GM23338 (cell line): Measurements from ENCODE around the gene ITGA1. TPM values are rescaled to one million over a fixed set of nuclear protein-coding genes. Genes with fewer than 3 reads are reported as not detected.

Experiments
- ATAC-seq: fragments of 200-7000 bp; cut with Tn5 transposase; 3 replicates; pipeline ENCODE4 v1.9.1; 2020
- DNase-seq: peaks from one replicate; pipeline ENCODE4 v3.0.0-alpha.2; 2015; ENCODE audit warnings: low spot score
- H2AFZ ChIP-seq: fragments of 200-600 bp; sonication (generic); 2 replicates; pipeline ENCODE4 v1.8.0; 2016; ENCODE audit warnings: antibody characterized with exemption, mild to moderate bottlenecking, moderate library complexity
- H3F3A ChIP-seq: fragments of 200-600 bp; sonication (generic); replicated peaks from 2 replicates; pipeline ENCODE4 v1.8.0; 2017; ENCODE audit warnings: antibody characterized with exemption, mixed run types, low read depth
- H3K27ac ChIP-seq: fragments of 200-600 bp; sonication (generic); 2 replicates; pipeline ENCODE4 v1.6.1; 2016; ENCODE audit warnings: low read depth
- H3K27me3 ChIP-seq: fragments of 200-600 bp; sonication (generic); 2 replicates; pipeline ENCODE4 v1.8.0; 2016; ENCODE audit warnings: mild to moderate bottlenecking, mixed run types, moderate library complexity; ENCODE audit not compliant: insufficient read depth
- H3K36me3 ChIP-seq: fragments of 200-600 bp; sonication (generic); 2 replicates; pipeline ENCODE4 v1.8.0; 2016; ENCODE audit warnings: mild to moderate bottlenecking; ENCODE audit not compliant: insufficient read depth
- H3K4me1 ChIP-seq: fragments of 200-600 bp; sonication (generic); 2 replicates; pipeline ENCODE4 v1.8.0; 2016; ENCODE audit warnings: mild to moderate bottlenecking, moderate library complexity; ENCODE audit not compliant: insufficient read depth
- H3K4me2 ChIP-seq: fragments of 200-600 bp; sonication (generic); 2 replicates; pipeline ENCODE4 v1.7.1; 2017; ENCODE audit warnings: mixed run types
- H3K4me3 ChIP-seq: fragments of 200-600 bp; sonication (generic); 2 replicates; pipeline ENCODE4 v1.6.1; 2016; ENCODE audit warnings: mixed run types
- H3K79me2 ChIP-seq: fragments of 200-600 bp; sonication (generic); replicated peaks from 2 replicates; pipeline ENCODE4 v1.8.0; 2017; ENCODE audit warnings: mild to moderate bottlenecking; ENCODE audit not compliant: insufficient read depth
- H3K9me2 ChIP-seq: fragments of 200-600 bp; sonication (generic); 2 replicates; pipeline ENCODE4 v1.8.0; 2017; ENCODE audit not compliant: insufficient read depth
- H4K20me1 ChIP-seq: fragments of 200-600 bp; sonication (generic); replicated peaks from 2 replicates; pipeline ENCODE4 v1.8.0; 2017; ENCODE audit warnings: mild to moderate bottlenecking; ENCODE audit not compliant: insufficient read depth
- H3K27ac Mint-ChIP-seq: 2 replicates; pipeline ENCODE4 v1.8.0; 2020; ENCODE audit warnings: inconsistent platforms, mild to moderate bottlenecking, moderate library complexity, mixed read lengths
- H3K27me3 Mint-ChIP-seq: 3 replicates; pipeline ENCODE4 v1.8.0; 2022; ENCODE audit warnings: low read depth, mild to moderate bottlenecking, moderate library complexity, mixed read lengths, inconsistent platforms; ENCODE audit not compliant: insufficient read depth, poor library complexity
- H3K36me3 Mint-ChIP-seq: 3 replicates; pipeline ENCODE4 v1.8.0; 2021; ENCODE audit warnings: low read depth, mild to moderate bottlenecking, inconsistent platforms, moderate library complexity, mixed read lengths
- H3K4me1 Mint-ChIP-seq: 3 replicates; pipeline ENCODE4 v1.8.0; 2020; ENCODE audit warnings: mild to moderate bottlenecking, inconsistent platforms, mixed read lengths
- H3K4me3 Mint-ChIP-seq: 3 replicates; pipeline ENCODE4 v1.8.0; 2021; ENCODE audit warnings: moderate library complexity, mild to moderate bottlenecking, inconsistent platforms, mixed read lengths
- H3K9me3 Mint-ChIP-seq: 3 replicates; pipeline ENCODE4 v1.8.0; 2020; ENCODE audit warnings: moderate library complexity, mild to moderate bottlenecking, inconsistent platforms, mixed read lengths
- CREB1 ChIP-seq: fragments of 250-450 bp; sonication (Bioruptor Pico); IDR thresholded peaks from 2 replicates; pipeline ENCODE4 v1.5.0; 2020; ENCODE audit warnings: low read depth, mild to moderate bottlenecking, moderate library complexity
- EZH2 ChIP-seq: fragments of 200-600 bp; sonication (generic); IDR thresholded peaks from one replicate; pipeline ENCODE4 v1.8.0; 2017; ENCODE audit warnings: antibody characterized with exemption, mild to moderate bottlenecking, low read depth; ENCODE audit not compliant: unreplicated experiment
- EZH2phosphoT487 ChIP-seq: fragments of 200-600 bp; sonication (generic); IDR thresholded peaks from one replicate; pipeline ENCODE4 v1.8.1; 2018; ENCODE audit warnings: antibody characterized with exemption; ENCODE audit not compliant: unreplicated experiment
- JUNB ChIP-seq: IDR thresholded peaks from one replicate; pipeline ENCODE4 v1.6.1; 2016; ENCODE audit warnings: antibody characterized with exemption; ENCODE audit not compliant: unreplicated experiment
- NANOG ChIP-seq: IDR thresholded peaks from 2 replicates; pipeline ENCODE4 v1.6.1; 2016; ENCODE audit warnings: antibody characterized with exemption, borderline replicate concordance
- POLR2AphosphoS5 ChIP-seq: IDR thresholded peaks from 2 replicates; pipeline ENCODE4 v1.6.1; 2016; ENCODE audit warnings: antibody characterized with exemption, low read depth
- STAT1 ChIP-seq: IDR thresholded peaks from one replicate; pipeline ENCODE4 v1.6.1; 2016; ENCODE audit warnings: antibody characterized with exemption; ENCODE audit not compliant: unreplicated experiment
- ZNF114 ChIP-seq: fragments of 250-450 bp; sonication (Bioruptor Pico); IDR thresholded peaks from 2 replicates; pipeline ENCODE4 v1.5.0; 2020; ENCODE audit warnings: mild to moderate bottlenecking, moderate library complexity
- ZNF331 ChIP-seq: fragments of 250-450 bp; sonication (Bioruptor Pico); IDR thresholded peaks from 2 replicates; pipeline ENCODE4 v1.5.0; 2020; ENCODE audit warnings: low read depth, mild to moderate bottlenecking, moderate library complexity
- polyA plus RNA-seq: library from polyadenylated mRNA; unstranded; fragments of >200 nt; fragmentation: Nextera tagmentation; extraction: Ambion mirVana; gene quantifications from 2 replicates; pipeline ENCODE4 v1.2.1, GENCODE V29; 2016
- total RNA-seq: library from RNA; depleted of rRNA; stranded (reverse); fragments of >200 nt; shearing (Covaris generic); gene quantifications from 2 replicates; pipeline ENCODE4 v1.2.3, GENCODE V29; 2014
- TF ChIP-seq, protein P1 (sequence below): IDR thresholded peaks from one replicate; pipeline ENCODE4 v1.6.1; 2018; ENCODE audit warnings: antibody characterized with exemption; ENCODE audit not compliant: unreplicated experiment
- TF ChIP-seq, protein P2 (sequence below): IDR thresholded peaks from 2 replicates; pipeline ENCODE4 v1.6.1; 2016; ENCODE audit warnings: antibody characterized with exemption
- TF ChIP-seq, protein P3 (sequence below): fragments of 250-450 bp; sonication (Bioruptor Pico); IDR thresholded peaks from 2 replicates; pipeline ENCODE4 v1.5.0; 2020; ENCODE audit warnings: mild to moderate bottlenecking, moderate library complexity
- TF ChIP-seq, protein P4 (sequence below), 2 experiments: fragments of 200-600 bp in 1 of 2; sonication (generic) in 1 of 2; conservative IDR thresholded peaks; 2 replicates each; pipeline versions ENCODE4 v1.5.1 to v1.6.1; 2016 to 2017; ENCODE audit warnings: antibody characterized with exemption in 2 of 2, low read depth in 2 of 2, mild to moderate bottlenecking in 2 of 2, moderate library complexity in 1 of 2

ITGA1 gene
- total and polyA plus RNA-seq, 2 experiments from 2014 or later = 1.8 to 4.9 TPM

DNA sequence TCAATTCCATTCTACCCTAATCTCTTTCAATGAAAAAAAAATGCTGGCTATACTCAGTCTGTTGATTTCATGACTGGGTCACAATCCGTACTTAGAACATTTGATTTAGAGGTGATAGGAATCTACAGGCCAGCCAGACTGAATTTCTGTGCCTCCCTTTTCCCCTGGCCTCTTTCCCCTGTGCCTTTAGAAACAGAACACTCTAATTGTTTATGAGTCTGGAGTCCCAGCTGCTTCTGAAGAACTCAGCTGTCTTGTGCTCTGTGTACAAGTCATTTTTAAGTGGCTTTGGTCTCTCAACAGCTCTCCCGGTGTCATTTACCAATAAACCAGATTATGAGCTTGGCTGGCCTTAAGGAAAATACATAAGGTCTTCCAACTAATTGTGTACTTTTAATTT is 107.4 kb downstream of the ITGA1 start:
- no peaks in the 10 kb centered on the region for H4K20me1 ChIP-seq
- no peak overlapping the region for H3K4me3 Mint-ChIP-seq
- TF ChIP-seq CREB1 (no peak), NANOG (no peak), EZH2phosphoT487 (no peak), POLR2AphosphoS5 (no peak), JUNB (no peak), STAT1 (no peak), ZNF114 (CRISPR knock-in tag) (no peak), ZNF331 (CRISPR knock-in tag) (no peak), EZH2 (no peak)
- TF ChIP-seq, protein P1, sequence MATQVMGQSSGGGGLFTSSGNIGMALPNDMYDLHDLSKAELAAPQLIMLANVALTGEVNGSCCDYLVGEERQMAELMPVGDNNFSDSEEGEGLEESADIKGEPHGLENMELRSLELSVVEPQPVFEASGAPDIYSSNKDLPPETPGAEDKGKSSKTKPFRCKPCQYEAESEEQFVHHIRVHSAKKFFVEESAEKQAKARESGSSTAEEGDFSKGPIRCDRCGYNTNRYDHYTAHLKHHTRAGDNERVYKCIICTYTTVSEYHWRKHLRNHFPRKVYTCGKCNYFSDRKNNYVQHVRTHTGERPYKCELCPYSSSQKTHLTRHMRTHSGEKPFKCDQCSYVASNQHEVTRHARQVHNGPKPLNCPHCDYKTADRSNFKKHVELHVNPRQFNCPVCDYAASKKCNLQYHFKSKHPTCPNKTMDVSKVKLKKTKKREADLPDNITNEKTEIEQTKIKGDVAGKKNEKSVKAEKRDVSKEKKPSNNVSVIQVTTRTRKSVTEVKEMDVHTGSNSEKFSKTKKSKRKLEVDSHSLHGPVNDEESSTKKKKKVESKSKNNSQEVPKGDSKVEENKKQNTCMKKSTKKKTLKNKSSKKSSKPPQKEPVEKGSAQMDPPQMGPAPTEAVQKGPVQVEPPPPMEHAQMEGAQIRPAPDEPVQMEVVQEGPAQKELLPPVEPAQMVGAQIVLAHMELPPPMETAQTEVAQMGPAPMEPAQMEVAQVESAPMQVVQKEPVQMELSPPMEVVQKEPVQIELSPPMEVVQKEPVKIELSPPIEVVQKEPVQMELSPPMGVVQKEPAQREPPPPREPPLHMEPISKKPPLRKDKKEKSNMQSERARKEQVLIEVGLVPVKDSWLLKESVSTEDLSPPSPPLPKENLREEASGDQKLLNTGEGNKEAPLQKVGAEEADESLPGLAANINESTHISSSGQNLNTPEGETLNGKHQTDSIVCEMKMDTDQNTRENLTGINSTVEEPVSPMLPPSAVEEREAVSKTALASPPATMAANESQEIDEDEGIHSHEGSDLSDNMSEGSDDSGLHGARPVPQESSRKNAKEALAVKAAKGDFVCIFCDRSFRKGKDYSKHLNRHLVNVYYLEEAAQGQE = no peak
- TF ChIP-seq, protein P2, sequence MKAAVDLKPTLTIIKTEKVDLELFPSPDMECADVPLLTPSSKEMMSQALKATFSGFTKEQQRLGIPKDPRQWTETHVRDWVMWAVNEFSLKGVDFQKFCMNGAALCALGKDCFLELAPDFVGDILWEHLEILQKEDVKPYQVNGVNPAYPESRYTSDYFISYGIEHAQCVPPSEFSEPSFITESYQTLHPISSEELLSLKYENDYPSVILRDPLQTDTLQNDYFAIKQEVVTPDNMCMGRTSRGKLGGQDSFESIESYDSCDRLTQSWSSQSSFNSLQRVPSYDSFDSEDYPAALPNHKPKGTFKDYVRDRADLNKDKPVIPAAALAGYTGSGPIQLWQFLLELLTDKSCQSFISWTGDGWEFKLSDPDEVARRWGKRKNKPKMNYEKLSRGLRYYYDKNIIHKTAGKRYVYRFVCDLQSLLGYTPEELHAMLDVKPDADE = no peak
- TF ChIP-seq, protein P3, sequence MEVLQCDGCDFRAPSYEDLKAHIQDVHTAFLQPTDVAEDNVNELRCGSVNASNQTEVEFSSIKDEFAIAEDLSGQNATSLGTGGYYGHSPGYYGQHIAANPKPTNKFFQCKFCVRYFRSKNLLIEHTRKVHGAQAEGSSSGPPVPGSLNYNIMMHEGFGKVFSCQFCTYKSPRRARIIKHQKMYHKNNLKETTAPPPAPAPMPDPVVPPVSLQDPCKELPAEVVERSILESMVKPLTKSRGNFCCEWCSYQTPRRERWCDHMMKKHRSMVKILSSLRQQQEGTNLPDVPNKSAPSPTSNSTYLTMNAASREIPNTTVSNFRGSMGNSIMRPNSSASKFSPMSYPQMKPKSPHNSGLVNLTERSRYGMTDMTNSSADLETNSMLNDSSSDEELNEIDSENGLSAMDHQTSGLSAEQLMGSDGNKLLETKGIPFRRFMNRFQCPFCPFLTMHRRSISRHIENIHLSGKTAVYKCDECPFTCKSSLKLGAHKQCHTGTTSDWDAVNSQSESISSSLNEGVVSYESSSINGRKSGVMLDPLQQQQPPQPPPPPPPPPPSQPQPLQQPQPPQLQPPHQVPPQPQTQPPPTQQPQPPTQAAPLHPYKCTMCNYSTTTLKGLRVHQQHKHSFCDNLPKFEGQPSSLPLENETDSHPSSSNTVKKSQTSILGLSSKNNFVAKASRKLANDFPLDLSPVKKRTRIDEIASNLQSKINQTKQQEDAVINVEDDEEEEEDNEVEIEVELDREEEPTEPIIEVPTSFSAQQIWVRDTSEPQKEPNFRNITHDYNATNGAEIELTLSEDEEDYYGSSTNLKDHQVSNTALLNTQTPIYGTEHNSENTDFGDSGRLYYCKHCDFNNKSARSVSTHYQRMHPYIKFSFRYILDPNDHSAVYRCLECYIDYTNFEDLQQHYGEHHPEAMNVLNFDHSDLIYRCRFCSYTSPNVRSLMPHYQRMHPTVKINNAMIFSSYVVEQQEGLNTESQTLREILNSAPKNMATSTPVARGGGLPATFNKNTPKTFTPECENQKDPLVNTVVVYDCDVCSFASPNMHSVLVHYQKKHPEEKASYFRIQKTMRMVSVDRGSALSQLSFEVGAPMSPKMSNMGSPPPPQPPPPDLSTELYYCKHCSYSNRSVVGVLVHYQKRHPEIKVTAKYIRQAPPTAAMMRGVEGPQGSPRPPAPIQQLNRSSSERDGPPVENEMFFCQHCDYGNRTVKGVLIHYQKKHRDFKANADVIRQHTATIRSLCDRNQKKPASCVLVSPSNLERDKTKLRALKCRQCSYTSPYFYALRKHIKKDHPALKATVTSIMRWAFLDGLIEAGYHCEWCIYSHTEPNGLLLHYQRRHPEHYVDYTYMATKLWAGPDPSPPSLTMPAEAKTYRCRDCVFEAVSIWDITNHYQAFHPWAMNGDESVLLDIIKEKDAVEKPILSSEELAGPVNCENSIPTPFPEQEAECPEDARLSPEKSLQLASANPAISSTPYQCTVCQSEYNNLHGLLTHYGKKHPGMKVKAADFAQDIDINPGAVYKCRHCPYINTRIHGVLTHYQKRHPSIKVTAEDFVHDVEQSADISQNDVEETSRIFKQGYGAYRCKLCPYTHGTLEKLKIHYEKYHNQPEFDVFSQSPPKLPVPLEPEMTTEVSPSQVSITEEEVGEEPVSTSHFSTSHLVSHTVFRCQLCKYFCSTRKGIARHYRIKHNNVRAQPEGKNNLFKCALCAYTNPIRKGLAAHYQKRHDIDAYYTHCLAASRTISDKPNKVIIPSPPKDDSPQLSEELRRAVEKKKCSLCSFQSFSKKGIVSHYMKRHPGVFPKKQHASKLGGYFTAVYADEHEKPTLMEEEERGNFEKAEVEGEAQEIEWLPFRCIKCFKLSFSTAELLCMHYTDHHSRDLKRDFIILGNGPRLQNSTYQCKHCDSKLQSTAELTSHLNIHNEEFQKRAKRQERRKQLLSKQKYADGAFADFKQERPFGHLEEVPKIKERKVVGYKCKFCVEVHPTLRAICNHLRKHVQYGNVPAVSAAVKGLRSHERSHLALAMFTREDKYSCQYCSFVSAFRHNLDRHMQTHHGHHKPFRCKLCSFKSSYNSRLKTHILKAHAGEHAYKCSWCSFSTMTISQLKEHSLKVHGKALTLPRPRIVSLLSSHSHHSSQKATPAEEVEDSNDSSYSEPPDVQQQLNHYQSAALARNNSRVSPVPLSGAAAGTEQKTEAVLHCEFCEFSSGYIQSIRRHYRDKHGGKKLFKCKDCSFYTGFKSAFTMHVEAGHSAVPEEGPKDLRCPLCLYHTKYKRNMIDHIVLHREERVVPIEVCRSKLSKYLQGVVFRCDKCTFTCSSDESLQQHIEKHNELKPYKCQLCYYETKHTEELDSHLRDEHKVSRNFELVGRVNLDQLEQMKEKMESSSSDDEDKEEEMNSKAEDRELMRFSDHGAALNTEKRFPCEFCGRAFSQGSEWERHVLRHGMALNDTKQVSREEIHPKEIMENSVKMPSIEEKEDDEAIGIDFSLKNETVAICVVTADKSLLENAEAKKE (CRISPR knock-in tag) = no peak
- TF ChIP-seq, protein P4, sequence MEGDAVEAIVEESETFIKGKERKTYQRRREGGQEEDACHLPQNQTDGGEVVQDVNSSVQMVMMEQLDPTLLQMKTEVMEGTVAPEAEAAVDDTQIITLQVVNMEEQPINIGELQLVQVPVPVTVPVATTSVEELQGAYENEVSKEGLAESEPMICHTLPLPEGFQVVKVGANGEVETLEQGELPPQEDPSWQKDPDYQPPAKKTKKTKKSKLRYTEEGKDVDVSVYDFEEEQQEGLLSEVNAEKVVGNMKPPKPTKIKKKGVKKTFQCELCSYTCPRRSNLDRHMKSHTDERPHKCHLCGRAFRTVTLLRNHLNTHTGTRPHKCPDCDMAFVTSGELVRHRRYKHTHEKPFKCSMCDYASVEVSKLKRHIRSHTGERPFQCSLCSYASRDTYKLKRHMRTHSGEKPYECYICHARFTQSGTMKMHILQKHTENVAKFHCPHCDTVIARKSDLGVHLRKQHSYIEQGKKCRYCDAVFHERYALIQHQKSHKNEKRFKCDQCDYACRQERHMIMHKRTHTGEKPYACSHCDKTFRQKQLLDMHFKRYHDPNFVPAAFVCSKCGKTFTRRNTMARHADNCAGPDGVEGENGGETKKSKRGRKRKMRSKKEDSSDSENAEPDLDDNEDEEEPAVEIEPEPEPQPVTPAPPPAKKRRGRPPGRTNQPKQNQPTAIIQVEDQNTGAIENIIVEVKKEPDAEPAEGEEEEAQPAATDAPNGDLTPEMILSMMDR (conservative IDR thresholded peaks at IDR 0.05; ENCODE audit: low read depth in 2 of 2) = no peak
- no peaks in the 10 kb centered on the region for H3K79me2 ChIP-seq
- no peaks in the 10 kb centered on the region for H3K36me3 Mint-ChIP-seq
- no peak overlapping the region for H3K4me2 ChIP-seq
- H2AFZ ChIP-seq = no peak overlapping the region
- H3K27ac ChIP-seq = no peak overlapping the region
- H3K4me1 ChIP-seq = no peaks in the 10 kb centered on the region
- H3K27me3 ChIP-seq = no peaks in the 10 kb centered on the region
- H3K27ac Mint-ChIP-seq = peak overlapping the region; percentile 38; the same call in 1 of the 2 replicates
- H3F3A ChIP-seq = no peaks in the 10 kb centered on the region
- no peak for ATAC-seq
- no peaks in the 10 kb centered on the region for H3K36me3 ChIP-seq
- H3K27me3 Mint-ChIP-seq = no peaks in the 10 kb centered on the region
- 0 out of 3 replicates have a peak, but pooled peaks cover 2% of the 10 kb centered on the region for H3K4me1 Mint-ChIP-seq
- no peak overlapping the region for H3K4me3 ChIP-seq
- H3K9me3 Mint-ChIP-seq = no peaks in the 10 kb centered on the region
- H3K9me2 ChIP-seq = no peaks in the 10 kb centered on the region
- DNase-seq = no peak
